Choroid plexus epithelial cell (primary cell): ENCODE measurements around the gene IFNL2.

ENCODE experiments used
- DNase-seq: peaks from one replicate; pipeline ENCODE4 v3.0.0-alpha.2; 2010; ENCODE audit warnings: low read depth
- H3K4me3 ChIP-seq: 2 replicates; pipeline ENCODE4 v1.5.1; 2011; ENCODE audit warnings: low read depth, mild to moderate bottlenecking, control low read depth, low read length, moderate library complexity
- CTCF ChIP-seq: conservative IDR thresholded peaks from 2 replicates; pipeline ENCODE4 v1.5.1; 2011; ENCODE audit warnings: low read depth, mild to moderate bottlenecking, control low read depth, inconsistent platforms, low read length, moderate library complexity

IFNL2 gene

GRCh38 chr19:39254531-39255345 lies 13.5 kb upstream of the IFNL2 start:
- DNase-seq, result no peak
- TF ChIP-seq CTCF, result no peak
- H3K4me3 ChIP-seq, result no peak overlapping the region

GRCh38 chr19:39257227-39257626 lies 11.0 kb upstream of the IFNL2 start:
- TF ChIP-seq CTCF, result no peak
- no peak for DNase-seq
- H3K4me3 ChIP-seq, result no peak overlapping the region

- H3K4me3 ChIP-seq, result no peak overlapping the region
- DNase-seq, result no peak
- no peak for TF ChIP-seq CTCF
These were observed 6.5 kb upstream of the IFNL2 start for GRCh38 chr19:39261704-39262103.

DNA sequence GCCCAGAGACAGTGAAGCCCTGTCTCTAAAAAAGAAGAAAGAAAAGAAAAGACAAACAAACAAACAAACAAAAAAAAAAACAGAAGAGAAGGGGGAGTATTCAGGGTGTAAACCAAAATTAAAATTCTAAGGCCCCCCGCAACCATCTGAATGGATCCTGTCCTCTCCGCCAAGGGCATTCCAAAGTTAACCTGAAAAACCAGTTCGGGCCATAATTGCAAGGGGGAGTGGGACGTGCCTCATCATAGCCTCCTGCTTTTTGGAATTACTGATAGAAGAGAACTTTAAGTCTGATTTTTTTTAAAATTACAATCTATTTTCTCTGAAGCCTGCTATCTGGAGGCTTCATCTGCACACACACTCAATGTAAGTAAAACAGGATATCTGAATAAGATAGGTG lies 5.7 kb upstream of the IFNL2 start:
- no peak for TF ChIP-seq CTCF
- no peak for DNase-seq
- no peak overlapping the region for H3K4me3 ChIP-seq

DNA sequence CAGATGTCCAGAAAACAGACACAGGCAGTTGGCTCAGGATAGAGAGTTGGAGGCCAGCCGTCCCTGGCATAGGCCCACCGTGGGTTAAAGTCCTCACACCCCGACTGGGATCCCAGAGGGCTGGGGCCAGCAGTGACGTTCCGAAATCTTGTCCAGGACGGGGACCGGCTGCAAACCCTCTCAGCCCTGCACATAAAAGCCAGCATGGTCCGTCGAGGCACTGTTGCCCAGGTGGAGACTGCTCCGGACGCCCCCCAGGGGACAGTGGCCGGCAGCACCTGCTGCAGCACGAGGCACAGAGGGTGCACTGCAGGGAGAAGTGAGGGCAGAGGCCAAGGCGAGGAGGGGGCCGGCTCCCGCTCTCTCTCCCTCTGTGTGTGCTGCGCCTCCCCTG lies 4.3 kb upstream of the IFNL2 start:
- DNase-seq, result no peak
- TF ChIP-seq CTCF, result no peak
- no peak overlapping the region for H3K4me3 ChIP-seq

- no peak for TF ChIP-seq CTCF
- no peak overlapping the region for H3K4me3 ChIP-seq
These were observed 3.6 kb upstream of the IFNL2 start for GRCh38 chr19:39264306-39265290.

More at GRCh38 chr19:39264306-39265290, 3.6 kb upstream of the IFNL2 start:
- no peak for DNase-seq
